Measurements from ENCODE around the gene STXBP6. TPM values are rescaled to one million over a fixed set of nuclear protein-coding genes. Genes with fewer than 3 reads are reported as not detected.

Gene STXBP6
- total RNA-seq, 2 donors from 2014 or later, result 20.1 to 28.3 TPM

- no peaks in the 10 kb centered on the region for H3K27me3 ChIP-seq
- no peak overlapping the region for H3K27ac ChIP-seq
- H3K4me3 ChIP-seq, result no peak overlapping the region
- peaks cover 15% of the 10 kb centered on the region for H3K4me1 ChIP-seq
- WGBS, 2 donors, result 93 to 95% methylated on average over 5 of the region's 5 CpGs
- DNase-seq (no peak), ATAC-seq (no peak)
- TF ChIP-seq CTCF (IDR thresholded peaks at IDR 0.05) (no peak), POLR2A (IDR thresholded peaks at IDR 0.05) (no peak)
- intact Hi-C loops (cut with DNase I), result loop anchor here (5.0 to 10.0 kb wide), 2 partner anchors 243 to 335 kb away; no protein-coding TSS in a partner anchor
- no peaks in the 10 kb centered on the region for H3K36me3 ChIP-seq (replicated peaks in 1 of 2; ENCODE audit: insufficient read depth in 1 of 2, low read depth in 2 of 2)
- no peaks in the 10 kb centered on the region for H3K9me3 ChIP-seq
These were observed 247.7 kb downstream of the STXBP6 start for GRCh38 chr14:24802236-24802635.

DNA sequence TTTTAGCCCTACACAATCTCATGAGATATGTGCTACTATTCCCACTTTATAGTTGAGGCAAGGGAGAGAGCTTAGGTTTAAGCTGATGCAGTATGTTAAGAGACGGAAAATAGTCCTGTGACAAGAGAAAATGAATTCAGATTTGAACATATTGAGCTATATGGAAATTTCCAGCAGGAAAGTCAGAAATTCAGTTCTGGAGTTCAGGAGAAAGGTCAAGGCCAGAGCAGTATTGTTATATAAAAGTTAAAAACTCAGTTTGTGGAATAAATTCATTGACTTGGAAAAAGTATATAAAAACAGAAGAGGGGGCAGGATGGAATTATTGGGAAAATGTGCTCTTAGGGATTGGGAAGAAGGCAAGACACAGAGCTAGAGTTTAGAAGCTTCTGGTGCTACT lies 248.9 kb downstream of the STXBP6 start:
- no peak for ATAC-seq
- H3K4me1 ChIP-seq, result peaks cover 4% of the 10 kb centered on the region
- no peak overlapping the region for H3K27ac ChIP-seq
- no peaks in the 10 kb centered on the region for H3K27me3 ChIP-seq
- 86 to 91% methylated on average over 1 of the region's 1 CpG for WGBS, 2 donors
- no peak for TF ChIP-seq CTCF (IDR thresholded peaks at IDR 0.05)
- no peak for TF ChIP-seq POLR2A (IDR thresholded peaks at IDR 0.05)
- intact Hi-C loops (cut with DNase I), result loop anchor here (5.0 to 10.0 kb wide), 2 partner anchors 244 to 336 kb away; no protein-coding TSS in a partner anchor
- H3K9me3 ChIP-seq, result no peaks in the 10 kb centered on the region
- no peak overlapping the region for H3K4me3 ChIP-seq
- H3K36me3 ChIP-seq (replicated peaks in 1 of 2; ENCODE audit: insufficient read depth in 1 of 2, low read depth in 2 of 2), result no peaks in the 10 kb centered on the region
- DNase-seq, result no peak

- H3K27me3 ChIP-seq, result no peaks in the 10 kb centered on the region
- H3K27ac ChIP-seq, result no peak overlapping the region
- DNase-seq (no peak), ATAC-seq (no peak)
- no peaks in the 10 kb centered on the region for H3K9me3 ChIP-seq
- no peaks in the 10 kb centered on the region for H3K36me3 ChIP-seq (replicated peaks in 1 of 2; ENCODE audit: insufficient read depth in 1 of 2, low read depth in 2 of 2)
- TF ChIP-seq POLR2A (IDR thresholded peaks at IDR 0.05), result no peak
- TF ChIP-seq CTCF (IDR thresholded peaks at IDR 0.05), result no peak
- no peak overlapping the region for H3K4me3 ChIP-seq
- WGBS, 2 donors, result 70 to 83% methylated on average over 6 of the region's 6 CpGs
- H3K4me1 ChIP-seq, result no peaks in the 10 kb centered on the region
- intact Hi-C loops (cut with DNase I), result no loop called here
These were observed 251.0 kb downstream of the STXBP6 start for GRCh38 chr14:24798911-24799462.

GRCh38 chr14:24795406-24795805 lies 254.5 kb downstream of the STXBP6 start:
- ATAC-seq (no peak), DNase-seq (no peak)
- Histone ChIP-seq H3K4me3 (no peak overlapping the region), H3K36me3 (replicated peaks in 1 of 2; ENCODE audit: insufficient read depth in 1 of 2, low read depth in 2 of 2) (no peaks in the 10 kb centered on the region), H3K27me3 (no peaks in the 10 kb centered on the region), H3K9me3 (no peaks in the 10 kb centered on the region), H3K27ac (no peak overlapping the region), H3K4me1 (no peaks in the 10 kb centered on the region)
- 80 to 87% methylated on average over 5 of the region's 5 CpGs for WGBS, 2 donors
- intact Hi-C loops (cut with DNase I), result no loop called here
- no peak for TF ChIP-seq CTCF (IDR thresholded peaks at IDR 0.05)
- TF ChIP-seq POLR2A (IDR thresholded peaks at IDR 0.05), result no peak

- TF ChIP-seq CTCF (IDR thresholded peaks at IDR 0.05), result no peak
- TF ChIP-seq POLR2A (IDR thresholded peaks at IDR 0.05), result no peak
- Histone ChIP-seq H3K4me1 (no peaks in the 10 kb centered on the region), H3K27ac (no peak overlapping the region), H3K9me3 (no peaks in the 10 kb centered on the region), H3K36me3 (replicated peaks in 1 of 2; ENCODE audit: insufficient read depth in 1 of 2, low read depth in 2 of 2) (no peaks in the 10 kb centered on the region), H3K4me3 (no peak overlapping the region), H3K27me3 (no peaks in the 10 kb centered on the region)
- WGBS, 2 donors, result 79 to 80% methylated on average over 10 of the region's 10 CpGs
- intact Hi-C loops (cut with DNase I), result no loop called here
- ATAC-seq (no peak), DNase-seq (no peak)
These were observed 255.2 kb downstream of the STXBP6 start for GRCh38 chr14:24794644-24795305.

Measured in body of pancreas (tissue), 4 donors.